A549 treated with AZD9567 at 1 μM for 4 hours (cell line): ENCODE results near the gene GAB4. TPM values are rescaled to one million over a fixed set of nuclear protein-coding genes. Genes with fewer than 3 reads are reported as not detected.

Experiments used
- total RNA-seq: library from RNA; stranded (reverse); fragments of 200-300 nt; extraction: Qiagen RNA extraction; gene quantifications from 5 replicates; pipeline ENCODE4 v1.2.3, GENCODE V29; 2022; ENCODE audit not compliant: insufficient read depth

GAB4 gene
- not detected in 5 replicates for total RNA-seq

GRCh38 chr22:17007852-17008731 lies at the start of gene GAB4:
TSS of gene GAB4 (minus strand) at chr22:17008222. CDS start at chr22:17008114, 108 bp downstream.

Other genes with a start within 250 kb of the GAB4 start
- gene XKR3, start 182.8 kb downstream of the GAB4 start, total RNA-seq = not detected in 5 replicates
- 6.2 to 8.4 TPM (median 6.6 TPM) in 5 replicates for gene IL17RA, start 76.8 kb upstream of the GAB4 start, total RNA-seq
- gene TMEM121B, start 113.1 kb upstream of the GAB4 start, total RNA-seq = 0.11 to 0.16 TPM (median 0.15 TPM) in 4 of 5 replicates, not detected in the other
- 42.7 to 47.7 TPM (median 46.0 TPM) in 5 replicates for gene HDHD5, start 151.1 kb upstream of the GAB4 start, total RNA-seq
- gene ADA2, start 211.2 kb upstream of the GAB4 start, total RNA-seq = 0.02 TPM in 1 of 5 replicates, not detected in the others